HepG2 (cell line): ENCODE measurements around the gene ANKS1B. TPM values are rescaled to one million over a fixed set of nuclear protein-coding genes. Genes with fewer than 3 reads are reported as not detected.

Experiments
- ATAC-seq: fragments of 200-7000 bp; cut with Tn5 transposase; 3 replicates; pipeline ENCODE4 v1.9.1; 2020; ENCODE audit warnings: mild to moderate bottlenecking, moderate library complexity
- BruUV-seq: library from RNA; stranded (reverse); fragments of 400-500 nt; replicated peaks from 2 replicates; lab custom pipeline; 2021; lab: Mats Ljungman, UMichigan
- CTCF ChIA-PET: fragments of 300-600 bp; formaldehyde crosslinking; extraction: SDS; loops from one replicate; lab custom pipeline; 2021; ENCODE audit warnings: low total read pairs, inconsistent platforms, low intra/inter-chr PET ratio; lab: Yijun Ruan, JAX
- POLR2A ChIA-PET: fragments of 350-600 bp; sonication (Branson Sonifier 250); formaldehyde crosslinking; loops from one replicate; lab custom pipeline; 2020; ENCODE audit warnings: antibody characterized with exemption, inconsistent platforms; lab: Yijun Ruan, JAX
- DNase-seq: peaks from one replicate; pipeline ENCODE4 v3.0.0-alpha.2; 2015; ENCODE audit warnings: low spot score
- FAIRE-seq: peaks from 3 replicates; lab custom pipeline; 2011; peaks lifted over from hg19 to GRCh38; lab: Jason Lieb, UNC
- H2AFZ ChIP-seq: one replicate; pipeline ENCODE4 v1.6.1; 2011; ENCODE audit warnings: low read length, inconsistent platforms
- H3K27ac ChIP-seq: fragments of 300-600 bp; 3 replicates; pipeline ENCODE4 v1.8.0; 2011; ENCODE audit warnings: mixed run types, mild to moderate bottlenecking, mixed read lengths, low read length, inconsistent platforms; ENCODE audit not compliant: insufficient read depth; ENCODE audit errors: extremely low read length
- H3K27me3 ChIP-seq, 2 experiments: fragments of 200-600 bp in 1 of 2; 2 replicates in 1 of 2; 3 replicates in 1 of 2; pipeline versions ENCODE4 v1.6.0 to v1.8.0; 2011; ENCODE audit warnings: low read length in 2 of 2, mild to moderate bottlenecking in 2 of 2, moderate library complexity in 2 of 2, inconsistent platforms in 1 of 2; ENCODE audit not compliant: insufficient read depth in 2 of 2, control insufficient read depth in 1 of 2
- H3K36me3 ChIP-seq, 2 experiments: fragments of 200-600 bp in 1 of 2; replicated peaks in 1 of 2; 2 replicates in 1 of 2; 3 replicates in 1 of 2; pipeline versions ENCODE4 v1.5.1 to v1.8.0; 2011; ENCODE audit warnings: low read length in 2 of 2, inconsistent platforms in 1 of 2; ENCODE audit not compliant: insufficient read depth in 2 of 2, control insufficient read depth in 1 of 2
- H3K4me1 ChIP-seq: 2 replicates; pipeline ENCODE4 v1.5.1; 2012; ENCODE audit warnings: low read length, inconsistent platforms; ENCODE audit not compliant: insufficient read depth
- H3K4me2 ChIP-seq: 2 replicates; pipeline ENCODE4 v1.6.0; 2011; ENCODE audit warnings: low read depth, low read length, inconsistent platforms
- H3K4me3 ChIP-seq, 3 experiments: fragments of 200-600 bp in 1 of 3; sonication (generic), shearing (Covaris generic) in 1 of 3; replicated peaks in 1 of 3; 2 replicates each; pipeline ENCODE4 v1.5.1; 2011 to 2016; ENCODE audit warnings: low read length in 3 of 3, inconsistent platforms in 2 of 3, low read depth in 2 of 3, mild to moderate bottlenecking in 2 of 3, control low read depth in 1 of 3, mixed read lengths in 1 of 3; ENCODE audit not compliant: insufficient read depth in 1 of 3
- H3K79me2 ChIP-seq: one replicate; pipeline ENCODE4 v1.6.1; 2011; ENCODE audit warnings: low read length, inconsistent platforms; ENCODE audit not compliant: insufficient read depth
- H3K9ac ChIP-seq: 2 replicates; pipeline ENCODE4 v1.6.0; 2011; ENCODE audit warnings: mild to moderate bottlenecking, low read depth, low read length, inconsistent platforms; ENCODE audit not compliant: insufficient read depth
- H3K9me3 ChIP-seq: 2 replicates; pipeline ENCODE4 v1.5.1; 2012; ENCODE audit warnings: mild to moderate bottlenecking, low read length
- H4K20me1 ChIP-seq: 2 replicates; pipeline ENCODE4 v1.6.0; 2011; ENCODE audit warnings: inconsistent platforms, mild to moderate bottlenecking, low read length, moderate library complexity; ENCODE audit not compliant: insufficient read depth
- CAMTA2 ChIP-seq: sonication (generic); formaldehyde crosslinking; IDR thresholded peaks from 2 replicates; pipeline ENCODE4 v1.4.0; 2020; ENCODE audit warnings: mild to moderate bottlenecking, missing genetic modification reagents, borderline replicate concordance
- CCAR2 ChIP-seq: fragments of 200-400 bp; formaldehyde crosslinking; optimal IDR thresholded peaks from 2 replicates; pipeline ENCODE3; 2018; ENCODE audit warnings: low read depth, mild to moderate bottlenecking, low read length, moderate library complexity
- CHD4 ChIP-seq: fragments of 200-600 bp; sonication (generic); IDR thresholded peaks from 2 replicates; pipeline ENCODE4 v1.7.0; 2017; ENCODE audit warnings: mild to moderate bottlenecking, low read length, borderline replicate concordance
- FOXK1 ChIP-seq: sonication (generic); formaldehyde crosslinking; IDR thresholded peaks from 2 replicates; pipeline ENCODE4 v1.4.0; 2020; ENCODE audit warnings: low read depth, missing genetic modification reagents, borderline replicate concordance
- GABPB1 ChIP-seq: IDR thresholded peaks from 2 replicates; pipeline ENCODE4 v1.6.1; 2016; ENCODE audit warnings: mild to moderate bottlenecking, missing genetic modification reagents, moderate library complexity, missing compliant biosample characterization
- GFI1 ChIP-seq: sonication (generic); formaldehyde crosslinking; IDR thresholded peaks from 2 replicates; pipeline ENCODE4 v1.5.0; 2020; ENCODE audit warnings: missing genetic modification reagents, mild to moderate bottlenecking, borderline replicate concordance
- HDAC6 ChIP-seq: fragments of 200-600 bp; sonication (generic); IDR thresholded peaks from 2 replicates; pipeline ENCODE4 v1.7.0; 2017; ENCODE audit warnings: mild to moderate bottlenecking, antibody characterized with exemption, low read length, low read depth
- HNRNPLL ChIP-seq: fragments of 200-400 bp; formaldehyde crosslinking; IDR thresholded peaks from 2 replicates; pipeline ENCODE4 v1.6.1; 2017; ENCODE audit warnings: mild to moderate bottlenecking, low read depth, low read length; ENCODE audit not compliant: poor library complexity, severe bottlenecking
- HOXA5 ChIP-seq: sonication (generic); formaldehyde crosslinking; IDR thresholded peaks from 2 replicates; pipeline ENCODE4 v1.4.0; 2020; ENCODE audit warnings: missing genetic modification reagents
- MAF1 ChIP-seq: sonication (generic); formaldehyde crosslinking; IDR thresholded peaks from 2 replicates; pipeline ENCODE4 v1.5.0; 2020; ENCODE audit warnings: missing genetic modification reagents, borderline replicate concordance
- MTA3 ChIP-seq: sonication (generic); formaldehyde crosslinking; IDR thresholded peaks from 2 replicates; pipeline ENCODE4 v1.4.0; 2020; ENCODE audit warnings: missing genetic modification reagents
- NCOR1 ChIP-seq: fragments of 200-600 bp; sonication (generic); IDR thresholded peaks from 2 replicates; pipeline ENCODE4 v1.7.0; 2017; ENCODE audit warnings: antibody characterized with exemption, low read length, borderline replicate concordance
- SALL1 ChIP-seq: sonication (generic); formaldehyde crosslinking; IDR thresholded peaks from 2 replicates; pipeline ENCODE4 v1.8.0; 2022; ENCODE audit warnings: mild to moderate bottlenecking, missing genetic modification reagents
- SMAD9 ChIP-seq: sonication (generic); formaldehyde crosslinking; IDR thresholded peaks from 2 replicates; pipeline ENCODE4 v1.5.1; 2020; ENCODE audit warnings: mild to moderate bottlenecking, missing genetic modification reagents
- SUZ12 ChIP-seq: fragments of 150-350 bp; IDR thresholded peaks from 2 replicates; pipeline ENCODE4 v1.6.1; 2014; ENCODE audit warnings: low read depth, low read length
- TOE1 ChIP-seq: sonication (generic); formaldehyde crosslinking; IDR thresholded peaks from 2 replicates; pipeline ENCODE4 v1.4.0; 2020; ENCODE audit warnings: mild to moderate bottlenecking, missing genetic modification reagents
- ZBTB38 ChIP-seq: sonication (generic); formaldehyde crosslinking; IDR thresholded peaks from 2 replicates; pipeline ENCODE4 v1.5.1; 2020; ENCODE audit warnings: mild to moderate bottlenecking, missing genetic modification reagents
- whole genome bisulfite sequencing: methylation state at CpG from one replicate; pipeline ENCODE4 v1.1.6; 2017; ENCODE audit warnings: low lambda C conversion rate; 5-methylcytosine and 5-hydroxymethylcytosine counted together
- in situ Hi-C: cut with HindIII; loops from 2 replicates; pipeline ENCODE4 v1.10.0; 2017; ENCODE audit warnings: low pct_unique_long_range_greater_than_20kb; ENCODE audit not compliant: extremely low pct_ligation_motif_present
- intact Hi-C: fragments of 100-400 bp; cut with micrococcal nuclease; formaldehyde crosslinking; loops from one replicate; pipeline ENCODE4 v1.10.0; 2022; ENCODE audit not compliant: unreplicated experiment
- polyA plus RNA-seq, 8 experiments: library from polyadenylated mRNA; depleted of rRNA in 3 of 8; stranded (reverse) in 7 of 8; unstranded in 1 of 8; fragments of >200 nt; fragmentation: Illumina TruSeq in 4 of 8; extraction: Trizol in 4 of 8; gene quantifications; 2 replicates each; pipeline versions ENCODE4 v1.2.1 to v1.2.3, GENCODE V29; 2011 to 2016; ENCODE audit warnings: low read depth in 4 of 8, missing spikeins in 1 of 8, mixed read lengths in 1 of 8; ENCODE audit not compliant: insufficient read depth in 1 of 8
- total RNA-seq, 5 experiments: library from RNA; depleted of rRNA; stranded (reverse); fragments of >200 nt; fragmentation: Illumina TruSeq; extraction: Trizol; gene quantifications; 2 replicates each; pipeline ENCODE4 v1.2.3, GENCODE V29; 2016; ENCODE audit warnings: low read depth in 1 of 5
- TF ChIP-seq, protein P1 (sequence below): sonication (generic); formaldehyde crosslinking; conservative IDR thresholded peaks from 2 replicates; pipeline ENCODE4 v1.8.0; 2022; ENCODE audit warnings: low read depth, missing genetic modification reagents
- TF ChIP-seq, protein P2 (sequence below): sonication (generic); formaldehyde crosslinking; IDR thresholded peaks from 2 replicates; pipeline ENCODE4 v1.5.1; 2020; ENCODE audit warnings: missing genetic modification reagents, mild to moderate bottlenecking, borderline replicate concordance
- TF ChIP-seq, protein P3 (sequence below): sonication (generic); formaldehyde crosslinking; IDR thresholded peaks from 2 replicates; pipeline ENCODE4 v1.4.0; 2020; ENCODE audit warnings: missing genetic modification reagents, borderline replicate concordance

Gene ANKS1B
- total and polyA plus RNA-seq, 2 of the 13 experiments (the other 11 are each of a cell fraction or from before 2014, with no cell fraction given) = 0.15 TPM; not detected in 1

DNA sequence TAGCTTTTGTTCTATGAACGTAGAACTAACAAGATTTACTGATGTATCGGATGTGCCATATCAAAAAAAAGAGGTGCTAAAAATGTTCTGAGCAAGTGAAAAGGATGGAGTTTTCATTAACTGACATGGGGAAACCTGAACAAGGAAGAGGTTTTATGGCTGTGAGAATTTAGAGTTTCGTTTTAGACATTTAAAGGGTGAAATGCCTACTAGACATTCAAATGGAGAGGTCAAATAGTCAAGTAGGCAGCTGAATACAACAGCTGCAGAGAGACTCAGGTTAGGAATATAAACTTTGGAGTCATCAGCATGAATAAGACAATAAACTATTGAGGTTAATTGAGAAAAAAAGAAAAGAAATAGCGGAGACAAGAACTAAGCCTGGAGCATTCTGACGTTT lies 702.1 kb downstream of the ANKS1B start:
- H3K79me2 ChIP-seq = no peaks in the 10 kb centered on the region
- in situ Hi-C loops = no loop called here
- H2AFZ ChIP-seq = no peak overlapping the region
- no peaks in the 10 kb centered on the region for H3K36me3 ChIP-seq
- POLR2A ChIA-PET = no interaction called here
- H3K4me1 ChIP-seq = no peaks in the 10 kb centered on the region
- ATAC-seq = no peak
- 31% methylated on average over 5 of the region's 5 CpGs for WGBS
- no peak overlapping the region for H3K9ac ChIP-seq
- TF ChIP-seq HDAC6 = no peak
- TF ChIP-seq GFI1 = no peak
- TF ChIP-seq, protein P1, sequence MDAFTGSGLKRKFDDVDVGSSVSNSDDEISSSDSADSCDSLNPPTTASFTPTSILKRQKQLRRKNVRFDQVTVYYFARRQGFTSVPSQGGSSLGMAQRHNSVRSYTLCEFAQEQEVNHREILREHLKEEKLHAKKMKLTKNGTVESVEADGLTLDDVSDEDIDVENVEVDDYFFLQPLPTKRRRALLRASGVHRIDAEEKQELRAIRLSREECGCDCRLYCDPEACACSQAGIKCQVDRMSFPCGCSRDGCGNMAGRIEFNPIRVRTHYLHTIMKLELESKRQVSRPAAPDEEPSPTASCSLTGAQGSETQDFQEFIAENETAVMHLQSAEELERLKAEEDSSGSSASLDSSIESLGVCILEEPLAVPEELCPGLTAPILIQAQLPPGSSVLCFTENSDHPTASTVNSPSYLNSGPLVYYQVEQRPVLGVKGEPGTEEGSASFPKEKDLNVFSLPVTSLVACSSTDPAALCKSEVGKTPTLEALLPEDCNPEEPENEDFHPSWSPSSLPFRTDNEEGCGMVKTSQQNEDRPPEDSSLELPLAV (CRISPR knock-in tag) = no peak
- no peak for TF ChIP-seq CAMTA2 (CRISPR knock-in tag)
- no peak for TF ChIP-seq FOXK1 (CRISPR knock-in tag)
- TF ChIP-seq, protein P2, sequence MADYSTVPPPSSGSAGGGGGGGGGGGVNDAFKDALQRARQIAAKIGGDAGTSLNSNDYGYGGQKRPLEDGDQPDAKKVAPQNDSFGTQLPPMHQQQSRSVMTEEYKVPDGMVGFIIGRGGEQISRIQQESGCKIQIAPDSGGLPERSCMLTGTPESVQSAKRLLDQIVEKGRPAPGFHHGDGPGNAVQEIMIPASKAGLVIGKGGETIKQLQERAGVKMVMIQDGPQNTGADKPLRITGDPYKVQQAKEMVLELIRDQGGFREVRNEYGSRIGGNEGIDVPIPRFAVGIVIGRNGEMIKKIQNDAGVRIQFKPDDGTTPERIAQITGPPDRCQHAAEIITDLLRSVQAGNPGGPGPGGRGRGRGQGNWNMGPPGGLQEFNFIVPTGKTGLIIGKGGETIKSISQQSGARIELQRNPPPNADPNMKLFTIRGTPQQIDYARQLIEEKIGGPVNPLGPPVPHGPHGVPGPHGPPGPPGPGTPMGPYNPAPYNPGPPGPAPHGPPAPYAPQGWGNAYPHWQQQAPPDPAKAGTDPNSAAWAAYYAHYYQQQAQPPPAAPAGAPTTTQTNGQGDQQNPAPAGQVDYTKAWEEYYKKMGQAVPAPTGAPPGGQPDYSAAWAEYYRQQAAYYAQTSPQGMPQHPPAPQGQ (CRISPR knock-in tag) = no peak
- TF ChIP-seq HNRNPLL = no peak
- no peak for TF ChIP-seq HOXA5
- no peak for TF ChIP-seq CCAR2
- TF ChIP-seq SALL1 = no peak
- no peak for TF ChIP-seq NCOR1
- no peak for TF ChIP-seq SUZ12
- TF ChIP-seq MAF1 (CRISPR knock-in tag) = no peak
- no peak for TF ChIP-seq TOE1
- no peak for TF ChIP-seq SMAD9 (CRISPR knock-in tag)
- no peak for TF ChIP-seq ZBTB38 (CRISPR knock-in tag)
- TF ChIP-seq, protein P3, sequence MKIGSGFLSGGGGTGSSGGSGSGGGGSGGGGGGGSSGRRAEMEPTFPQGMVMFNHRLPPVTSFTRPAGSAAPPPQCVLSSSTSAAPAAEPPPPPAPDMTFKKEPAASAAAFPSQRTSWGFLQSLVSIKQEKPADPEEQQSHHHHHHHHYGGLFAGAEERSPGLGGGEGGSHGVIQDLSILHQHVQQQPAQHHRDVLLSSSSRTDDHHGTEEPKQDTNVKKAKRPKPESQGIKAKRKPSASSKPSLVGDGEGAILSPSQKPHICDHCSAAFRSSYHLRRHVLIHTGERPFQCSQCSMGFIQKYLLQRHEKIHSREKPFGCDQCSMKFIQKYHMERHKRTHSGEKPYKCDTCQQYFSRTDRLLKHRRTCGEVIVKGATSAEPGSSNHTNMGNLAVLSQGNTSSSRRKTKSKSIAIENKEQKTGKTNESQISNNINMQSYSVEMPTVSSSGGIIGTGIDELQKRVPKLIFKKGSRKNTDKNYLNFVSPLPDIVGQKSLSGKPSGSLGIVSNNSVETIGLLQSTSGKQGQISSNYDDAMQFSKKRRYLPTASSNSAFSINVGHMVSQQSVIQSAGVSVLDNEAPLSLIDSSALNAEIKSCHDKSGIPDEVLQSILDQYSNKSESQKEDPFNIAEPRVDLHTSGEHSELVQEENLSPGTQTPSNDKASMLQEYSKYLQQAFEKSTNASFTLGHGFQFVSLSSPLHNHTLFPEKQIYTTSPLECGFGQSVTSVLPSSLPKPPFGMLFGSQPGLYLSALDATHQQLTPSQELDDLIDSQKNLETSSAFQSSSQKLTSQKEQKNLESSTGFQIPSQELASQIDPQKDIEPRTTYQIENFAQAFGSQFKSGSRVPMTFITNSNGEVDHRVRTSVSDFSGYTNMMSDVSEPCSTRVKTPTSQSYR (CRISPR knock-in tag) = no peak
- no peak for TF ChIP-seq MTA3 (CRISPR knock-in tag)
- TF ChIP-seq CHD4 = no peak
- no peak for TF ChIP-seq GABPB1 (CRISPR knock-in tag)
- TF ChIP-seq, all 625 proteins: peak for 0
- Histone ChIP-seq H3K27ac (no peak overlapping the region), H3K9me3 (peaks cover 18% of the 10 kb centered on the region), H3K4me2 (no peak overlapping the region), H3K4me3 (no peak overlapping the region), H4K20me1 (no peaks in the 10 kb centered on the region), H3K27me3 (no peaks in the 10 kb centered on the region)
- CTCF ChIA-PET = no interaction called here
- no peak for DNase-seq
- FAIRE-seq = no peak
- no TSS peak for BruUV-seq
- intact Hi-C loops = no loop called here
